WTC11 (cell line): ENCODE measurements around the gene MPHOSPH6. TPM values are rescaled to one million over a fixed set of nuclear protein-coding genes. Genes with fewer than 3 reads are reported as not detected.

ENCODE experiments used
- ATF1 ChIP-seq: sonication (generic); formaldehyde crosslinking; IDR thresholded peaks from 2 replicates; pipeline ENCODE4 v1.8.1; 2023; ENCODE audit warnings: mild to moderate bottlenecking, moderate library complexity, missing genetic modification reagents
- CBFB ChIP-seq: sonication (generic); formaldehyde crosslinking; IDR thresholded peaks from 2 replicates; pipeline ENCODE4 v1.8.1; 2022; ENCODE audit warnings: mild to moderate bottlenecking, low read depth, missing genetic modification reagents
- CDX4 ChIP-seq: fragments of 250-450 bp; sonication (Bioruptor Pico); IDR thresholded peaks from 2 replicates; pipeline ENCODE4 v1.9.0; 2021; ENCODE audit warnings: moderate library complexity, mild to moderate bottlenecking, inconsistent platforms, borderline replicate concordance
- CREM ChIP-seq: sonication (generic); formaldehyde crosslinking; IDR thresholded peaks from 2 replicates; pipeline ENCODE4 v1.8.1; 2022; ENCODE audit warnings: mild to moderate bottlenecking, missing genetic modification reagents, moderate library complexity
- ELF4 ChIP-seq: sonication (generic); formaldehyde crosslinking; IDR thresholded peaks from 2 replicates; pipeline ENCODE4 v1.8.1; 2022; ENCODE audit warnings: low read depth, mild to moderate bottlenecking, moderate library complexity, missing genetic modification reagents
- ETV6 ChIP-seq: sonication (generic); formaldehyde crosslinking; IDR thresholded peaks from 2 replicates; pipeline ENCODE4 v1.8.1; 2022; ENCODE audit warnings: mild to moderate bottlenecking, missing genetic modification reagents
- FOXK1 ChIP-seq: sonication (generic); formaldehyde crosslinking; IDR thresholded peaks from 2 replicates; pipeline ENCODE4 v1.8.0; 2022; ENCODE audit warnings: mild to moderate bottlenecking, moderate library complexity, missing genetic modification reagents
- GABPB1 ChIP-seq: sonication (generic); formaldehyde crosslinking; IDR thresholded peaks from 2 replicates; pipeline ENCODE4 v1.8.1; 2023; ENCODE audit warnings: mild to moderate bottlenecking, missing genetic modification reagents
- GTF2I ChIP-seq: fragments of 250-450 bp; sonication (Bioruptor Pico); conservative IDR thresholded peaks from 2 replicates; pipeline ENCODE4 v1.4.0; 2021; ENCODE audit warnings: mild to moderate bottlenecking
- IRF2 ChIP-seq: sonication (generic); formaldehyde crosslinking; IDR thresholded peaks from 2 replicates; pipeline ENCODE4 v1.8.0; 2022; ENCODE audit warnings: low read depth, missing genetic modification reagents, borderline replicate concordance
- JUN ChIP-seq: sonication (generic); formaldehyde crosslinking; IDR thresholded peaks from 2 replicates; pipeline ENCODE4 v1.8.0; 2023; ENCODE audit warnings: mild to moderate bottlenecking, missing genetic modification reagents
- MLX ChIP-seq: sonication (generic); formaldehyde crosslinking; IDR thresholded peaks from 2 replicates; pipeline ENCODE4 v1.8.1; 2023; ENCODE audit warnings: mild to moderate bottlenecking, missing genetic modification reagents, moderate library complexity
- MYBL2 ChIP-seq: sonication (generic); formaldehyde crosslinking; IDR thresholded peaks from 2 replicates; pipeline ENCODE4 v1.8.1; 2023; ENCODE audit warnings: mild to moderate bottlenecking, moderate library complexity, missing genetic modification reagents
- NFE2L1 ChIP-seq: sonication (generic); formaldehyde crosslinking; IDR thresholded peaks from 2 replicates; pipeline ENCODE4 v1.8.1; 2023; ENCODE audit warnings: missing genetic modification reagents
- NR1H2 ChIP-seq: sonication (generic); formaldehyde crosslinking; IDR thresholded peaks from 2 replicates; pipeline ENCODE4 v1.9.0; 2021; ENCODE audit warnings: mild to moderate bottlenecking, moderate library complexity, missing genetic modification reagents
- NR3C1 ChIP-seq: sonication (generic); formaldehyde crosslinking; conservative IDR thresholded peaks from 2 replicates; pipeline ENCODE4 v1.8.1; 2023; ENCODE audit warnings: low read depth, mild to moderate bottlenecking, missing genetic modification reagents
- OVOL2 ChIP-seq: fragments of 250-450 bp; sonication (Bioruptor Pico); IDR thresholded peaks from 2 replicates; pipeline ENCODE4 v1.9.0; 2021; ENCODE audit warnings: mild to moderate bottlenecking, borderline replicate concordance
- RELA ChIP-seq: sonication (generic); formaldehyde crosslinking; IDR thresholded peaks from 2 replicates; pipeline ENCODE4 v1.8.1; 2022; ENCODE audit warnings: missing genetic modification reagents, mild to moderate bottlenecking, borderline replicate concordance
- TCF7 ChIP-seq: sonication (generic); formaldehyde crosslinking; IDR thresholded peaks from 2 replicates; pipeline ENCODE4 v1.8.0; 2022; ENCODE audit warnings: mild to moderate bottlenecking, low read depth, missing genetic modification reagents, moderate library complexity
- TP53 ChIP-seq: sonication (generic); formaldehyde crosslinking; IDR thresholded peaks from 2 replicates; pipeline ENCODE4 v1.8.1; 2023; ENCODE audit warnings: mild to moderate bottlenecking, missing genetic modification reagents
- ZBTB21 ChIP-seq: sonication (generic); formaldehyde crosslinking; IDR thresholded peaks from 2 replicates; pipeline ENCODE4 v1.8.1; 2023; ENCODE audit warnings: mild to moderate bottlenecking, missing genetic modification reagents, borderline replicate concordance
- ZNF232 ChIP-seq: sonication (generic); formaldehyde crosslinking; IDR thresholded peaks from 2 replicates; pipeline ENCODE4 v1.8.0; 2022; ENCODE audit warnings: mild to moderate bottlenecking, missing genetic modification reagents
- ZNF423 ChIP-seq: fragments of 250-450 bp; sonication (Bioruptor Pico); IDR thresholded peaks from 2 replicates; pipeline ENCODE4 v2.1.2; 2022; ENCODE audit warnings: mild to moderate bottlenecking, moderate library complexity
- ZNF425 ChIP-seq: fragments of 250-450 bp; sonication (Bioruptor Pico); conservative IDR thresholded peaks from 2 replicates; pipeline ENCODE4 v1.9.0; 2021; ENCODE audit warnings: mild to moderate bottlenecking
- total RNA-seq: library from RNA; stranded (reverse); gene quantifications from 3 replicates; pipeline ENCODE4 v1.2.3, GENCODE V29; 2021
- TF ChIP-seq, protein P1 (sequence below): fragments of 250-450 bp; sonication (Bioruptor Pico); IDR thresholded peaks from 2 replicates; pipeline ENCODE4 v1.9.0; 2021; ENCODE audit warnings: mild to moderate bottlenecking
- TF ChIP-seq, protein P2 (sequence below): sonication (generic); formaldehyde crosslinking; IDR thresholded peaks from 2 replicates; pipeline ENCODE4 v1.8.0; 2022; ENCODE audit warnings: missing genetic modification reagents
- TF ChIP-seq, protein P3 (sequence below): sonication (generic); formaldehyde crosslinking; conservative IDR thresholded peaks from 2 replicates; pipeline ENCODE4 v1.8.1; 2023; ENCODE audit warnings: mild to moderate bottlenecking, low read depth, missing genetic modification reagents, moderate library complexity

Gene MPHOSPH6
- total RNA-seq, 1 experiment from 2014 or later = 30.8 TPM

DNA sequence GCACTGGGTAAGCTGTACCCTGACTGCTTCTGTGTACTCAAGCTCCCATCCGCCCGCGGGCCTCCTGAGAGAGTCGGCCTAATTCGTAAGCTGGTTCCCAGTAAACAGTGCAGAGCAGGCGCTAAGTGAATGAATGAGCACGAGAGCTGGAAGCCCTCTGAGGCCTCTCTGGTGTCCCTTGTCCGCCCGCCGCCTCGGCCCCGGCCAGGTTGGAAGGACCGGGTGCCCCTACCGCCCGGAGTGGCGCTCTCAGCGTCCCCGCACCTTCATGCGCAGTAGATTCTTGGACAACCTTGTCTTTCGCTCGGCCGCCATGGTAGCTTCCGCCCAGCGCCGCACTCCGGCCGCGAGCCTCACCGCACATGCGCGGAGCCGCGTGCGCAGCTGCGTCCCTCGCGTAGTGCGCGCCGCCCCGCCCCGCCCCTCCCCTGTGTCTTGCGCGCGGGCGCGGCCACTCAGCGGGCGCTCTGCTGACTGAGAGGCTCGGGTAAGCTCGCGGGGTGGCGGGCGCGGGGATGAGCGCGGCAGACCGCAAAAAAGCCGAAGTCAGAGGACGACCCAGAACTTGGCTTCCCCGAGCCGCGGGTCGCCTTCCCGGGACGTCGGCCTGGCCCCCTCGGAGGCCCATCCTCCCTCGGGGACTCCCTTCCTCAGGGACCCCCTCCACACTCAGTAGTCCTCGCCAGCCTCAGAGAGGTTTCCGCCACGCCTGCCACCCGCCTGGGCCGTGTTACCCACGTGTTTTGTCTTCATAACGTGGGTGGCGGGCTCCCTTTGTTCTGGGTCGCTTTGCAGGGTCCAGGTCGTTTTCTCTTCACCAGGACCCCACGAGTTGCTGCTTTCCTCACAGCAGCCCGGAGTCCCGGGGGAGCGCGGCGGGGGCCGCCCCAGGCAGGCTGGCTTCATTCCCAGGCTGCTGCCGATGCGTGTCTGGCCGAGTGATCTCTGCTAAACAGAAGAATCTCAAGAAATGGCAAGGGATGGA is at the start of gene MPHOSPH6 (continued):
- peak; percentile 31; the same call in 1 of the 2 replicates for TF ChIP-seq TP53 (CRISPR knock-in tag)
- TF ChIP-seq CBFB (CRISPR knock-in tag) = no peak
- TF ChIP-seq IRF2 (CRISPR knock-in tag) = no peak
- TF ChIP-seq GABPB1 (CRISPR knock-in tag) = peak; percentile 51; the same call in 1 of the 2 replicates
- TF ChIP-seq NR3C1 = no peak
- TF ChIP-seq ZNF423 (CRISPR knock-in tag) = peak; percentile 39; the same call in 1 of the 2 replicates
- TF ChIP-seq ZBTB21 (CRISPR knock-in tag) = peak; percentile 86
- TF ChIP-seq, protein P1, sequence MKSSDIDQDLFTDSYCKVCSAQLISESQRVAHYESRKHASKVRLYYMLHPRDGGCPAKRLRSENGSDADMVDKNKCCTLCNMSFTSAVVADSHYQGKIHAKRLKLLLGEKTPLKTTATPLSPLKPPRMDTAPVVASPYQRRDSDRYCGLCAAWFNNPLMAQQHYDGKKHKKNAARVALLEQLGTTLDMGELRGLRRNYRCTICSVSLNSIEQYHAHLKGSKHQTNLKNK (CRISPR knock-in tag) = no peak
- peak; percentile 89; the same call in 1 of the 2 replicates for TF ChIP-seq FOXK1 (CRISPR knock-in tag)
- TF ChIP-seq OVOL2 = no peak
- TF ChIP-seq ZNF425 (CRISPR knock-in tag) = no peak
- TF ChIP-seq ETV6 (CRISPR knock-in tag) = peak; percentile 77; the same call in 1 of the 2 replicates
- TF ChIP-seq GTF2I (CRISPR knock-in tag) = no peak
- TF ChIP-seq TCF7 = peak; percentile 44; the same call in 1 of the 2 replicates
- TF ChIP-seq CDX4 = no peak
- TF ChIP-seq, protein P2, sequence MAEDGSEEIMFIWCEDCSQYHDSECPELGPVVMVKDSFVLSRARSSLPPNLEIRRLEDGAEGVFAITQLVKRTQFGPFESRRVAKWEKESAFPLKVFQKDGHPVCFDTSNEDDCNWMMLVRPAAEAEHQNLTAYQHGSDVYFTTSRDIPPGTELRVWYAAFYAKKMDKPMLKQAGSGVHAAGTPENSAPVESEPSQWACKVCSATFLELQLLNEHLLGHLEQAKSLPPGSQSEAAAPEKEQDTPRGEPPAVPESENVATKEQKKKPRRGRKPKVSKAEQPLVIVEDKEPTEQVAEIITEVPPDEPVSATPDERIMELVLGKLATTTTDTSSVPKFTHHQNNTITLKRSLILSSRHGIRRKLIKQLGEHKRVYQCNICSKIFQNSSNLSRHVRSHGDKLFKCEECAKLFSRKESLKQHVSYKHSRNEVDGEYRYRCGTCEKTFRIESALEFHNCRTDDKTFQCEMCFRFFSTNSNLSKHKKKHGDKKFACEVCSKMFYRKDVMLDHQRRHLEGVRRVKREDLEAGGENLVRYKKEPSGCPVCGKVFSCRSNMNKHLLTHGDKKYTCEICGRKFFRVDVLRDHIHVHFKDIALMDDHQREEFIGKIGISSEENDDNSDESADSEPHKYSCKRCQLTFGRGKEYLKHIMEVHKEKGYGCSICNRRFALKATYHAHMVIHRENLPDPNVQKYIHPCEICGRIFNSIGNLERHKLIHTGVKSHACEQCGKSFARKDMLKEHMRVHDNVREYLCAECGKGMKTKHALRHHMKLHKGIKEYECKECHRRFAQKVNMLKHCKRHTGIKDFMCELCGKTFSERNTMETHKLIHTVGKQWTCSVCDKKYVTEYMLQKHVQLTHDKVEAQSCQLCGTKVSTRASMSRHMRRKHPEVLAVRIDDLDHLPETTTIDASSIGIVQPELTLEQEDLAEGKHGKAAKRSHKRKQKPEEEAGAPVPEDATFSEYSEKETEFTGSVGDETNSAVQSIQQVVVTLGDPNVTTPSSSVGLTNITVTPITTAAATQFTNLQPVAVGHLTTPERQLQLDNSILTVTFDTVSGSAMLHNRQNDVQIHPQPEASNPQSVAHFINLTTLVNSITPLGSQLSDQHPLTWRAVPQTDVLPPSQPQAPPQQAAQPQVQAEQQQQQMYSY (CRISPR knock-in tag) = 0 out of 2 replicates have a peak, but pooled peaks have one; percentile 14
- TF ChIP-seq ATF1 = 0 out of 2 replicates have a peak, but pooled peaks have one; percentile 44
- peak; percentile 61; the same call in 1 of the 2 replicates for TF ChIP-seq CREM (CRISPR knock-in tag)
- TF ChIP-seq MLX = no peak
- TF ChIP-seq NFE2L1 (CRISPR knock-in tag) = peak; percentile 61; the same call in 1 of the 2 replicates
- TF ChIP-seq JUN (CRISPR knock-in tag) = peak; percentile 23; the same call in 1 of the 2 replicates
- no peak for TF ChIP-seq ZNF232 (CRISPR knock-in tag)
- TF ChIP-seq, protein P3, sequence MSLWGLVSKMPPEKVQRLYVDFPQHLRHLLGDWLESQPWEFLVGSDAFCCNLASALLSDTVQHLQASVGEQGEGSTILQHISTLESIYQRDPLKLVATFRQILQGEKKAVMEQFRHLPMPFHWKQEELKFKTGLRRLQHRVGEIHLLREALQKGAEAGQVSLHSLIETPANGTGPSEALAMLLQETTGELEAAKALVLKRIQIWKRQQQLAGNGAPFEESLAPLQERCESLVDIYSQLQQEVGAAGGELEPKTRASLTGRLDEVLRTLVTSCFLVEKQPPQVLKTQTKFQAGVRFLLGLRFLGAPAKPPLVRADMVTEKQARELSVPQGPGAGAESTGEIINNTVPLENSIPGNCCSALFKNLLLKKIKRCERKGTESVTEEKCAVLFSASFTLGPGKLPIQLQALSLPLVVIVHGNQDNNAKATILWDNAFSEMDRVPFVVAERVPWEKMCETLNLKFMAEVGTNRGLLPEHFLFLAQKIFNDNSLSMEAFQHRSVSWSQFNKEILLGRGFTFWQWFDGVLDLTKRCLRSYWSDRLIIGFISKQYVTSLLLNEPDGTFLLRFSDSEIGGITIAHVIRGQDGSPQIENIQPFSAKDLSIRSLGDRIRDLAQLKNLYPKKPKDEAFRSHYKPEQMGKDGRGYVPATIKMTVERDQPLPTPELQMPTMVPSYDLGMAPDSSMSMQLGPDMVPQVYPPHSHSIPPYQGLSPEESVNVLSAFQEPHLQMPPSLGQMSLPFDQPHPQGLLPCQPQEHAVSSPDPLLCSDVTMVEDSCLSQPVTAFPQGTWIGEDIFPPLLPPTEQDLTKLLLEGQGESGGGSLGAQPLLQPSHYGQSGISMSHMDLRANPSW (CRISPR knock-in tag) = no peak
- peak; percentile 87; the same call in 1 of the 2 replicates for TF ChIP-seq RELA (CRISPR knock-in tag)
- TF ChIP-seq NR1H2 (CRISPR knock-in tag) = peak; percentile 78; the same call in 1 of the 2 replicates
- TF ChIP-seq MYBL2 (CRISPR knock-in tag) = peak; percentile 74; the same call in 1 of the 2 replicates
- TF ChIP-seq ELF4 (CRISPR knock-in tag) = 0 out of 2 replicates have a peak, but pooled peaks have one; percentile 50
